Glomerular visceral epithelial cell (primary cell): Measurements from ENCODE around the gene TFAP2A.

Experiments used
- DNase-seq: peaks from one replicate; pipeline ENCODE4 v3.0.0-alpha.2; 2016; ENCODE audit errors: extremely low spot score

The TFAP2A gene

DNA sequence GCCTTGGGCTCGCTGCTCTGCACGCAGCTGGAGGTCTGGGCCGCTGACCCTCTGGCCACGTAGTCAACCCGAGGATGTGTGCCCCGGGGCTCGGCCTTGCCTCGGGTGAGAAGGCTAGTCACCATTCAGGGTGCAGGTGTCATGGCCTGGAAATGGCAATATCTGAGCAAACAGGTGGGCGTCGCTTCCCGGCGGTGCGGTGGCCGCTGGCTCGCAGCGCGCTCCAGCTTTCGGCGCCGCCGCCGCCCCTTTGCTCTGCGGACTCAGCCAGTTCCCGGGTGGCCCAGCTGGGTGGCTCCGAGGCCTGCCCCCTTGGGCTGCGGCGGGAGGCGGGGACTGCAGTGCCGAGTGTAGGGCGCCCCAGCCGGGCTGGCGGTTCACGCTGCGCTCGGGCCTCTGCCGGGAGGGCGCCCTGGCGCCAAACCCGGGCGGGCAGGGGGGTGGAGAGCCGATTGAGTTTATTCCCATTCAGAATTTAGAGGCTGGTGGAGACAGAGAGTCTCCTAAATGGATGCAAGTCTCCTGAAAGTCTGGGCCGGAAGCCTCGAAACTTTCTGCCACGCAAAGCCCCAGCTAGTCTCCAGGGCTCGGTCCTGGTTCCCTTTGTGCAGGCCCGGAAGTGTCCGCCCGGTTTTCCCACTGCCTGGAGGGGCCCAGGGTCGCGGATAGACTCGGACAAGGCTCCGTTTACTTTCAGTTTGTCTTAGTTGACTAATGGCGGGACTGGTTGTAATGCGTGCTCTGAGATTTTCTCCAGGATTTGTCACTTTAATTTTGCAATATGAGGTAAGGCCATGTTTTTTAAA, 11.3 kb upstream of the TFAP2A start:
- peak; percentile 37 for DNase-seq

DNA sequence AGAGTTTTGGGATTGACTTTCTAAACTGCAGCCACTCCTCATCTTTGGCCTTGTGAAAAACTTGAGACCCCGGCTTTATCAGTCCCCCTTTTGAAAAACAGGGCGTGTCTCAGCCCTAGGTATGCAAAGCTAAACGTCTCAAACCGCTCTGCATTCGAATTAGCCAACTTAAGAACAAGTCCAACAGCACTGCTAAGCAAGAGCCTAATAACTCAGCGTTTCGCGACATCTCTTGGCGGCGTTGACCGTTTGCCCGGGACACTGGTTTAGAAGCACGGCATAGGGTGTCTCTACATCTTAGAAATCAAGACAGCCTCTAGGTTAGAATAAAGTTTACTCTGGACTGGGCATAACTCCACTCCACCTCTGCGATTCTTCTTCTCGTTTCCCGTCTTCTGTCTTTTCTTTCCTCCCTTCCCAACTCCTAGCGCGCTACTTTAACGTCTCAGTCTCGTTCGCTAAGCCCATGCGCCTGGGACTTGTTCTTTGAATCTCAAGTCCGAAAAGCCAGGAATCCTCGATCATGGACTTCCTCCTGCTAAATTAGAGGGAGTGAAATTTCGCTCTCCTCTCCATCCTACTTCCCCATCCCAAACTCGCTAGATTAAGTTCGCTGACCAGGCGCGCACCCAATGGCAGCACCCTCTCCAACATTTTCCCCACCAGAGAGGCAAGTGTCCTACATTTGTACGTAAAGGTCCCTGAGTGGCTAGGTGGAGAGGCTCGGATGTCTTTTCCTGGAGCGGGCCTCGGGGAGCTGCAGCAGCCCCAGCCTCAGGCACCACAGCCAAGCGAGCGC, 10.5 kb upstream of the TFAP2A start:
- no peak for DNase-seq

DNA sequence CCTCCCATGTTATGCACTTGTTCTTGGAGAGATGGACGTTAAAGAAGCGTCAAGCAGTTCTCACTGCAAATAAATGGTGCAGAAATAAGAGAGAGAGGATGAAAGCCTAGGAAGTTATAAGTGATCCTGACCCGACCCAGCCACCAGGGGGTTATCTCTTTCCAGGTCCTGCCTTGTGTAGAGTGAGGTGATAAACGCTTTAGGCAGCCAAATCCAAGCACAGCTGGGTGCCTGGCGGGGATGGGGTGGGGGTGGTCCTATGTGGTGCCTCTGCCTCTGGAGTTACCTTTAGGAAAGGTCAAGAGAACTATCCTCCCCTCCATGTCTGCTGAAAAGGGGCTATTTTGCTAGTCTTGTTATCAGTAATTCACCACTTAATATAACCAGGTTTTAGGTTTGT, 9.2 kb upstream of the TFAP2A start:
- DNase-seq, result no peak

DNA sequence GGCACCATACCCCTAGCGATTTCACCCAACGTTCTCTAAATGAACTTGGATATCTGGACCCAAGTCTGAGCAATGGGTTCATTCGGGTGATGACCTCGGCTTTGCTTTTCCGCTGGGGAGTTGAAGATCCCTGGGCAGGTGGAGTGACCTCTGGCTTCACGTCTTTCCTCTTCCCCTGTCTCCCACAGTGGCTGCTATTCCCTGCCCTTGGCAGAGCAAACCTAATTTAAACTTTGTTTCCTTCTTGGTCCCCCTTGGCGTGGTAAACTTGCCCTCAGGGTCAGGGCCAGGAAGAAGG, 7.8 kb upstream of the TFAP2A start:
- no peak for DNase-seq

DNA sequence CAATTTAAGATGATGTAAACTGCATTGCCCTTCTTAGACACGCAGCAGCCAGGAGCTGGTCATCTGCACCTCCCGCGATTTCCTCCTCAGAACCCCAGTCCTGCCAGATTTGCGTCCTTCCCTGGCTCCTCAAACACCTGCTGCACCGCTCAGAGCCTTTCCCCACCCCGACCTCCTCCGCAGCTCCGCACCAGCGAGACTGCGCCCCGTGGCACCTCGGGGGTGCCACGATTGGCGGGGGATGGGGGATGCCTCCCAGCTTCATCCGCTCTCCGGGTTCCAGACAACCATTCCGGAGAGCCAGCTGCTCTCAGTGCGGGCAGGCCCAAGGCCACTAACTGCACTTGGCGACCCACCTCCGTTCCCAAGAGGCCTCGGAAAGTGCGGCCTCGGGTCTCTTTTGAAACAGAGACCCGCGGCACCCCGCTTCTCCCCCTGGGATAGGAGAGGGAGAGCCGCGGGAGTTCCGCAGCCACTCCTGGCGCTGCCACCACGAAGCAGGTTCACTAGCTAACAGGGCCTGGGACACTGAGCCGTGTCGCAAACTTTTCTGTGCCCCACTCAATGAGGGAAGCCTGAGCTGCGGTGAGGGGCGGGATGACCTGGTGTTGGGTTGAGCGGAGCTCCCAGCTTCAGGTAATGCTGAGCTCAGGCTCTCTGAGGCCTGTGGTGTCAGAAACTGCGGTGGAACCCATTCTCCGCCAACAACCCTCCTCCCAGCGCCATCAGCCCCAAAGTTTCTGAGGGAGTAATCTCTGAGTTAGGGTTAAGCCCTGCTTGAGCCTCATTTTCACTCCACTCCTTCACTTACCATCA, 7.3 kb upstream of the TFAP2A start:
- no peak for DNase-seq

DNA sequence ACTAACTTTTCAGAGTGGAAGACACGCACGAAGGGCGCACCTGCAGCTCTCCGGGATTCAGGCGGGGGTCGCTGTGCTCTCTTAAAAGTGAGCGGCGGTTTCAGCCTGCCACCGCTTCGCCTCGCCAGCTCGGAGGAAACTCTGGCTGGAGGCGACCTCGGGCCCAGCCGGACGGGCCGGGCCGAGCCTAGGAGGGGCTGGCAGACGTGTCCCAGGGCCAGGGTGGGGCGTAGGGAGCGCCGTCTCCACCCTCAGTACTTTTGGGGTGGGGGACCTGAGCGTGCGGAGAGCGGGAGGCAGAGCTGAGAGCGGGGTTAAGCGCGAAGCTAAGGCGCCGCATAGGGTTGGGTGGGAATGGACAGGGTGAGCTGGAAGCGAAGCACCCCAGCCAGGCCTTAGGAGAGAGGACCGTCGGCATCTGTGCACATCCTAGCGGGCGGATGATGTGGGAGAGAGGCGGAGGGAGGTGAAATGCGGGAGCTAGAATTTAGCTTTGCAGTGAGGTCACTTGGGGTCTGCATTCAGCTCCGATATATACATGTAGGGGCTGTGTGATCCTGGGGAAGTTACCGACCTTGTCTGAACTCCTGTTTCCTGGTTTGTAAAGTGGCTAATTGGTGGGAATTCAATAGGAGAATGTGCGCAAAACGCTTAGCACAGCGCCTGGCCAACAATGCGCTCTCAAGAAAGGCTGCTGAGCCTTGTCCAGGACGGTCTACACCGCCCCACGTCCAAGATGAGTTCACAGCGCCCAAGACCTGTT, 6.5 kb upstream of the TFAP2A start:
- no peak for DNase-seq

DNA sequence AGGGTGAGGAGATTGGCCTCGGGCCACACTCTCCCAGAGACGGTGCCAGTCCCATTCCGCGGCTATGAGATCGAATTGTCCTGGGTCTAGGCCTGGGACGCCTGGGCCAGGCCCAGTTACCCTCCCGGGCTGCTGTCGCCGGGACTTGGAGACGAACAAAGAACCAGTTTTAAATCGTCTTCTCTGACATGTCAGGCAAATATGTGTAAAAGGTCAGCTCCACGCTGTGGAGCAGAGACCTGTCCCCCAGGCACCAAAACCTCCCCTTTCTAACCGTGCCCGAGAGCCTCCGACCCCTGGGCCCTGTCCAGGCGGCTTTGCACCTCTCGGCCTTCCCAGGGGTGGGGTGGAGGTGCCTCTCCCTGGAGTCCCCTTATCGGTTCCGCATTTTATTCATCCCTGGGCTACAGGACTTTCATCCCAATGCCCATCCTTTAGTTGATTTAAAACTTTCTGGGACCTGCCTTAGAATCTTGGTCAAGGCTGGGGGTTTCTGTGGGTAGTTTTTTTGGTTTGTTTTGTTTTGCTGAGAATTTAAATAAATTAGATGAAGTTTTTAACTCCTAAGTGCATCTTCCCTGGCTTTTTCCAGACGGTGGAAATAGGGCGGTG, 5.8 kb upstream of the TFAP2A start:
- DNase-seq, result no peak

DNA sequence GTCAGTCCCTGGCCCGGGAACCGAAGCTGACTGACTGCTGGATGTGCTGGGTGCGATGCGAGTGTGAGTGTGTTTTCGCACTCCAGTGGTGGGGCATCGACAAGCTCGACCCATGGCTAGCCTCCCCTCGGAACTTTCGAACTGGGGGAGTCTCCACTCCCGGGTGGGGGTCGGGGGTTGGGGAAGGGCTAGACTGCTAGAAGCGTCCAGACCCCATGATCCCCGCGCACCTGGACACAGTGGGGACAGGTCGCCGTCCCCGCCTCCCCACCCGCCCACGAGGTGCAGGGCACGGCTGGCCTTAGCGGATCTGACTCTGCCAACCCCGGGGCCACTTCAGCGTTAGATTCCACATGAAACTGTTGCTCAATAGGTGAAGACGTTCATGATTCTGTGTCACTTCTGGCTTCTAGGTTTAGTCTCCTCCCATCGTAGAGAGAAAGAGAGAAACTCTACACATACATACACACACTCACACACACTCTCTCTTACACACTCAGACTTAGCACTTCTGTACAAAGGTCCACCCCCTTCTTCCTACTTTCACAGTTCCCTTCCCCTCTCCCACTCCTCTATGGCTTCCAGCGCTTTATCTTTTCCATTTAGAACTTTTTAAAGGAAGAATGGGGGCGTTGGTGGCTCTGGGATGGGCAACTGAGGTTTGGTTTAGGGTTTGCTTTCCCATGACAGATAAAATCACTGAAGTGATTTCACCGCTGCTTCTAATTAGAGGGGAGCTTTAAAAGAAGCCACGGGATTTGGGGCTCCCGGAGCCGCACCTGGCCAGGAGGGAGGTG, 5.1 kb upstream of the TFAP2A start:
- DNase-seq, result no peak

DNA sequence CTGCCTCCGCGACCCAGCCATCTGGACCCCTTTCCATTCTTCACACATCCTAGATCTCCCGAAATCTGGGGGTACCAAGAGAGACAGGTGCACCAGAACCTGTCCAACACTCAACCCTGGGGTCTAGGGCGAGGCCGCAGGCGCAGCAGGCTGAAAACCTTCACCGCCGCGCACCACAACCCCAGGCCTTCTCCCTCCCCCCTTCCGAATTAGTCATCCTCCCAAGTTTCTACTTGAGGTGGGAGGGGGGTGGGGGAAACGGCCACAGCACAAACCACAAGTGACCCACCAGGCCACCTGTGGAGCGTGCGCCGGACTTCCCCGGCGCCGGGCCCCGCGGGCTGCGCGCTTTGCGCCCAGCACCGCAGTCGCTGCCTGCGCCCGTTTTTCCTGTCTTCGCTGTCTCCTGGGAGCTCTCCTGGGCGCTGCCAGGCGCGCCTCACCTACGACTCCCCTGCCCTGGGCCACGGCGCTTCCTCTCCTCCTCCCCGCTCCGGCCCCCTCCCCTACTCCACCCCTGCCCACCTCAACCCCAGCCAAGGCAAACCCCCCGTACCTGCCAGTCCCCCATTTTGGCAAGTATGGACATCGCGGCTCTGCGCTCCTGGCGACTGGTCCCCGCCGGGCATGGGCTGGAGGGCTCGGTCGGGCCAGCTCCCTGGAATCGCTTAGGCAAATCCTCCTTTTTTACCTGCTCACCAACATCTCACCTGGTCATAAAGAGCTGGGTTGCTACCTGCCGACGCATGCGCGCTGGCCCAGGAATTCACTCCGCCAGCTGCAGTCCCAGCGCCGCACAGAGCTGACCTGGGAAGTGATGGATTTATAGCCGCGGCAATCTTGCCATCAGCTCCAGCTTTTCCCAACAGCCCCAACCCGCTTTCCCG, 4.2 kb upstream of the TFAP2A start:
- peak; percentile 90 for DNase-seq

DNA sequence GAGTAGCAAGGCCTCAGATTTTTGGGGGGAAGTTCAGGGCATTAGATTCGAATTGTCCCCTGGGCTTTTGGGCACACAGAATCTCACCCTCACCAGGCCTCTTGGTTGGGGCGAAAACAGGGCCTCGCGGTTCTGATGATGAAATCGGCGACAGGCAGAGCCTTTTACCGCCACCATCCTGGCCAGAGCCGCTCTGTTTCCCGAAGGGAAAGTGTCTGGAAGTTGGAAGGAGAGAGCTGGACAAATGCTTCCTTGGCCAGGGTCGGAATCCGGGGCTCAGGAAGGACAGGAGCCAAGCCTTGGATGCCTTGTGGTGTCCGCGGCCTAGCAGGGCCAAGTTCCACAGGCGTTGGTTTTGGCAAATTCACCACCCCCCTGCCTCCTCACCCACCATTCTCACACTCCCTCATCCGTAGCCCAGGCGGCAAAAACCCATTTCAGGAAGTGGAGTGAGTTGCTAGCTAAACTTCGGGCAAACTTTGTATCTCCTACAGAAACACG, 3.5 kb upstream of the TFAP2A start:
- DNase-seq, result no peak

DNA sequence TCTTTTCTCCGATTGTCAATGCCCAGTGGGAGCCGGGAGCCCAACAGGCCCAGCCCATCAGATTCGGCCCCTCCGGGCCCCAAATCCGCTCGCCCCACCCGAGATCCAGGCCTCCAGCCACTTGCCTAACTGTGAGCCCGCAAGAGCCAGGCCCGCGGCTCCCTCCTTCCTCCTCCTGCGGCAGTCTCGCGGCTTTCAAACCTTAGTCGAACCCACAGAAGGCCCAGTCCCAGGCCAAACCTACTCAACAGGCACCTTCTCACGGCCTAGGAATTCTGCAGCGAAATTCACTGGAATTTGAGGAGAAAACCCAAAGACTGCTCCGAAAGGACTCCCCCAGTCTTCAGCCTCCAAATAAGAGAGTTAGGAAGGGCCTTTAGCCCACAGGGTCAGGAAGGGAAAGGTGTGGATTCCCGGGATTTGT, 2.8 kb upstream of the TFAP2A start:
- no peak for DNase-seq

DNA sequence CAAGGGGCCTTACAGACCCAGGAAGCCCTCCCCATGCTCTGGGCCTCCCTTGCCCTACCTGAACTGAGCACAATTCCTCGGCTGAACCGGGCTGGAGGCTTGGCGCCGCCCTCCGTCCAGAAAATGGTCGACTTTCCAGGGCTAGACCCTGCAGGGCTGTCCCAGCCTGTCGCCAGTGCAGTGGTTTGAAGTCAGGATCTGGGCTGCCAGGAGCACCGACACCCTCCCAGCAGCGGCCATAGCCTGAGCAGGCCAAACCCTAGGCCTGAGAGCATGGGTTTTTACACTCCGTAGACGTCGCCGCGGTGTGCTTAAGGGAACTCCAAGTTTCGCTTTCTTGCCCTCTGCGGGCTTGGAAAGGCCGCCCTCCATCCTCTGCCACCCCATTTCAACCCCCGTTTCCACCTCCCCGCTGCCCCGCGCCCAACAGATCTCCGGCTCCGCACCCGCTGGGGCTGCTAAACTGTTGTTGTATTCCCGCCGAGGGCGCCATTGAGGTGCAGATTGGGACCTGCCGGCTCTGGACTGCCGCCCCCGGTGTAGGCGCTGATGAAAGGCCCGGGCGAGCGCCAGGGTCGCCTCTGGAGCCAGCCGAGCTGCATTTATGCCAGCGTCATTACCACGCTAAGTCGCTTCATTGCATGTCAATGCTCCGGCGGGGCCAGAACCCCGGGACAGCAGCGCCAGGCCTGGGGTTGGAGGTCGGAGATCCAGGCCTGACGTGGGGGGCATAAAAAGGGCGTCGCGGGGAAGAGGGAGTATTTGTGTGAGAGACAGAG, 2.2 kb upstream of the TFAP2A start:
- DNase-seq, result no peak

DNA sequence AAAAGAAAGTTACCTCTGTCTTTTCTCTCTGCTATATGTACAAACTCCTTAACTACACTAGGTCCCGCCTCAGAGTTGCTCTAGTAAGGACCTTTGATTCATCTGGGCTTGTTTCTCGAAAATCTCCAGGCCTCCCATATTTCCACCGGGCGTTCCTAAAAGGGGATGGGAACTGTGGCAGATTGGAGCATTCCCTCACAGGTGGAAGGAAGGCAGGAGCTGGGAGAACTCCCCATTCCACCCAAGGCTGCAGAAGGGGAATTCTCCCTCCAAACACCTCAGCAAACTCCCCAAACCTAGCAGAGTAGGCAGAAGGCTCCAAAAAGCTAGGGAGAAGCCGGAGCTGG, 1.6 kb upstream of the TFAP2A start:
- DNase-seq, result no peak

DNA sequence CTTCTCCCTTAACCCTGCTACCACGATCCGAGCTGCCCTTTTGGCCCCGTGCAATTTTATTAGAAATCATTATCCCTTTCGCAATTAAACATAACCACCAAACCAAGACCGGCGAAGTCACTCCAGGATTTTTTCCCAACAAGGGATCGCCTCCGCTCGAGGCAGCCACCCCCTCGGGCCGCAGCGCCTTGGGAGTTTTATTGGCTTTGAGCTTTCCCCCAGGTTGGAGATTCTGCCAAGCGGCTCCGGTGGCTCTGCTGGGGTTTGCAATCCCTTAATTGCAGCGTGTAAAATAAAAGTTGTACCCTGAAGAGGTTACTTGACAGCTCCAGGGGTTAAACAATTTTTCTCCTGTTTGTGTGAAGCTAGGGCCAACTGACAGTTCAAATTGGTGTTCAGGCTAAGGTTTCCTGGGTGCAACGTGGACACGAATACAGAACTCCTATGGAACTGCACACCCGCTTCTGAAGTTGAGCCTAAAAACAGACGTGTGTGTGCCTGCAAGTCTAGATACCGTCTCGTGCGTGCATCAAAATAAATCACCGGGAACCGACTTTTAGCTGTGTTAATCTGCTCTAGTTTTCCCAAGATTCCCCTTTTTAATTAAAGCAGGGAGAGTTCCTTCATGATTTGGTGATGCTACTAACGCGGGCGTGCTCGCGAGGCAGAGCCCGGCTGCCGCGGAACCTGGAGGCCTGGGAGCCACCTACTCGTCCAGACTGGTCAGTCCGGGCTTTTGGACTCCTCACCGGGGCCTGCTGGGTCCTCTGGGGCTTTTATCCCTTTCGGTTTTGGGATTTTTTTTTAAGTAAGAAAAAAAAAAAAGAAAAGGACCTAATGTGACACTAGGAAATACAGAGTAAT, 975 bp upstream of the TFAP2A start:
- DNase-seq, result no peak

DNA sequence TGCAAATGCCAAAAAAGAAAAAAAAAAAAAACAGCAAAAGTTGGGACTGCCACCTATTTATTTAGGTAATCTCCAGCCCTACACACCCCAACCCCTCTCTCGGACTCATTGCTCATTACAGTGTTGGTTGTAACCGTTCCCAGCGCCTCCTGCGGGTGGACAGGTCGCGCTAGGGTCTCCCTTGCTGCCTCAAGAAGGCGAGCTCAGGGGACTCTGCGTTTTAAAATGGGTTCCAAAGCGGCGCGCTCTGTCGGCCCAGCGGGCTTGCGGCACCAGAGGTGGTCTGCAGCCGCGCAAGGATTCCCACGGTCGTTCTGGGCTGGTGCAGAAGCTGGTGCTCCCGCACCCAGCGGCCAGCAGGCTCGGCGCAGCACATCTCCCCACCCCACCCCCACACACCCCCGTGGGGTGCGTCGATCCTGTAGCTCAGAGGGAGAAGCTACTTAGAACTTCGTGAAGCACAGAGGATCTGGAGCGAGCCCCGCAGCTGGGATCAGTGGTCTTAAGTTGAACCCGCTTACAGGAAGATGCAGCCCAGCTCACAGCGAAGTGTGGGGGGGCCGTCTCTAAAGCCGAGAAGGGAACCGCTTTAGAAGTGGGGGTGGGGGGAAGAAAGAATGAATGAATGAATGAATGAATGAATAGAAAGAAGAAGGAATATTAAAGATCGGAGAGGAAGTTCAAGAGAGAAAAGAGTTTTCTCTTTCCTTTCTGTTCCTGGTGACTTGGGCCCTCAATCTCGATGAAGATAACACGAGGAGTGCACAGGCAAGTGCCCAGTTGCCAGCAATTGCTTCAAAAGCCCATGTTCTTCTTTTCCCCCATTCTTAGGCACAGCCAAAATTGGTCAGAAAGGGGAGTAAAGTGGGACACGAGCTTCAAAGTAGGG, 780 bp downstream of the TFAP2A start:
- DNase-seq, result peak; percentile 51

DNA sequence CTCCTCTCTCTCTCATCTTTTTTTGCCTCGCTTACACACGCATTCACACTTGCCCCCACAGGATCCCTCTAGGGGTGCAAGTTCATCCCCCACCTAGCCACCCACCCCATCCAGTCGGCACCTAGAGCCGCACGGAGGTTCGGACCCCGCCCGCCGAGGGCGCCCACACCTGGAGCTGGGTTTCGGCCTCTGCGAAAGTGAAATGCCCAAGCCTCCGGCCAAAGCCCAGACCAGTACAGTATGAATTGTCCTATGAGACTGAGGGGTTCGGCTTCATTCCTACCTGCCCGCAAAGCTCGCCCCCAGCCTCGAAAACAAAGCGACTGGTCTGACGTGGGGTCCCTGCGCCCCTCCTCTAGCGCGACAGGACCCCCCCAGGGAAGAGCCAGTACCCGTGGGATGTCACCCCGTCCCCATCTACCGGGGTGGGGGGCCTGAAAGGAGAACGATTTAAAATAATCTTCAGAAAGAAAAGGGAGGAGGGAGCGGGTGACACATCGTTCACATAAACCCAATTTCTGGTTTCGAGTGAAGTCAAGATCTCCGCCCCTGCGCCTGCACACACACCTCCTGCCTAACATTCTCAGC, 1.5 kb downstream of the TFAP2A start:
- DNase-seq, result no peak
